Neural cell (in vitro differentiated cells): ENCODE results near the gene PTPRA. TPM values are rescaled to one million over a fixed set of nuclear protein-coding genes. Genes with fewer than 3 reads are reported as not detected.

ENCODE experiments used
- H2AFZ ChIP-seq: fragments of 200-600, 300-800 bp; sonication (generic), shearing (Covaris generic); 2 replicates; pipeline ENCODE4 v1.6.0; 2014; ENCODE audit warnings: low read depth, mild to moderate bottlenecking, antibody characterized with exemption, low read length, moderate library complexity
- H3F3A ChIP-seq: fragments of 200-600 bp; shearing (Covaris generic); 2 replicates; pipeline ENCODE4 v1.6.1; 2016; ENCODE audit warnings: mild to moderate bottlenecking, moderate library complexity, mixed read lengths, antibody characterized with exemption, low read length; ENCODE audit not compliant: insufficient read depth, poor library complexity, severe bottlenecking
- H3K27ac ChIP-seq: fragments of 200-600, 300-800 bp; sonication (generic), shearing (Covaris generic); 2 replicates; pipeline ENCODE4 v1.5.1; 2014; ENCODE audit warnings: mild to moderate bottlenecking, low read length, moderate library complexity
- H3K27me3 ChIP-seq: fragments of 300-800, 200-600 bp; sonication (generic), shearing (Covaris generic); 2 replicates; pipeline ENCODE4 v1.6.0; 2014; ENCODE audit warnings: mild to moderate bottlenecking, low read depth, low read length, moderate library complexity; ENCODE audit not compliant: insufficient read depth
- H3K36me3 ChIP-seq: fragments of 300-800, 200-600 bp; sonication (generic), shearing (Covaris generic); 2 replicates; pipeline ENCODE4 v1.5.1; 2014; ENCODE audit warnings: mild to moderate bottlenecking, antibody characterized with exemption, low read length, moderate library complexity; ENCODE audit not compliant: insufficient read depth
- H3K4me2 ChIP-seq: fragments of 300-800, 200-600 bp; sonication (generic), shearing (Covaris generic); 2 replicates; pipeline ENCODE4 v1.6.0; 2014; ENCODE audit warnings: mild to moderate bottlenecking, low read length
- H3K4me3 ChIP-seq: fragments of 300-800, 200-600 bp; sonication (generic), shearing (Covaris generic); 2 replicates; pipeline ENCODE4 v1.5.1; 2014; ENCODE audit warnings: mild to moderate bottlenecking, low read length, moderate library complexity
- H3K79me2 ChIP-seq: fragments of 200-600 bp; shearing (Covaris generic); replicated peaks from 2 replicates; pipeline ENCODE4 v1.6.0; 2014; ENCODE audit warnings: mild to moderate bottlenecking, low read length, moderate library complexity; ENCODE audit not compliant: insufficient read depth
- H3K9ac ChIP-seq: fragments of 300-800, 200-600 bp; sonication (generic), shearing (Covaris generic); 2 replicates; pipeline ENCODE4 v1.6.1; 2016; ENCODE audit warnings: mild to moderate bottlenecking, low read length, mixed read lengths
- H3K9me2 ChIP-seq: fragments of 200-600 bp; shearing (Covaris generic); 2 replicates; pipeline ENCODE4 v1.6.1; 2016; ENCODE audit warnings: mild to moderate bottlenecking, low read length, mixed read lengths; ENCODE audit not compliant: insufficient read depth
- H3K9me3 ChIP-seq: fragments of 200-600, 300-800 bp; sonication (generic), shearing (Covaris generic); 2 replicates; pipeline ENCODE4 v1.6.1; 2016; ENCODE audit warnings: mild to moderate bottlenecking, mixed run types, low read length, moderate library complexity, mixed read lengths
- H4K20me1 ChIP-seq: fragments of 200-600 bp; shearing (Covaris generic); 2 replicates; pipeline ENCODE4 v1.6.1; 2016; ENCODE audit warnings: mild to moderate bottlenecking, mixed run types; ENCODE audit not compliant: insufficient read depth
- EP300 ChIP-seq: fragments of 450-650 bp; conservative IDR thresholded peaks from 2 replicates; pipeline ENCODE4 v1.6.1; 2014; ENCODE audit warnings: antibody characterized with exemption, mild to moderate bottlenecking, moderate library complexity; ENCODE audit not compliant: poor library complexity, severe bottlenecking
- EZH2 ChIP-seq: fragments of 200-600, 300-800 bp; shearing (Covaris generic), sonication (generic); IDR thresholded peaks from 2 replicates; pipeline ENCODE4 v1.6.1; 2014; ENCODE audit warnings: antibody characterized with exemption, low read length, borderline replicate concordance, mild to moderate bottlenecking; ENCODE audit not compliant: insufficient read depth, poor library complexity, severe bottlenecking
- MXI1 ChIP-seq: fragments of 450-650 bp; conservative IDR thresholded peaks from 2 replicates; pipeline ENCODE4 v1.6.1; 2014; ENCODE audit warnings: antibody characterized with exemption, mild to moderate bottlenecking; ENCODE audit not compliant: poor library complexity, severe bottlenecking
- POLR2AphosphoS5 ChIP-seq: IDR thresholded peaks from 2 replicates; pipeline ENCODE4 v1.6.1; 2012
- RAD21 ChIP-seq: fragments of 450-650 bp; conservative IDR thresholded peaks from 2 replicates; pipeline ENCODE4 v1.6.1; 2014; ENCODE audit warnings: antibody characterized with exemption, mild to moderate bottlenecking, moderate library complexity
- SMC3 ChIP-seq: fragments of 450-650 bp; conservative IDR thresholded peaks from 2 replicates; pipeline ENCODE4 v1.6.1; 2014; ENCODE audit warnings: antibody characterized with exemption, mild to moderate bottlenecking, moderate library complexity; ENCODE audit not compliant: poor library complexity
- TAF1 ChIP-seq: IDR thresholded peaks from 2 replicates; pipeline ENCODE4 v1.6.1; 2012; ENCODE audit warnings: low read depth
- polyA plus RNA-seq: library from polyadenylated mRNA; depleted of rRNA; stranded (reverse); fragments of >200 nt; gene quantifications from 2 replicates; pipeline ENCODE4 v1.2.3, GENCODE V29; 2014
- TF ChIP-seq, protein P1 (sequence below): fragments of 450-650 bp; IDR thresholded peaks from 2 replicates; pipeline ENCODE4 v1.5.1; 2014; ENCODE audit warnings: antibody characterized with exemption, mild to moderate bottlenecking, moderate library complexity; ENCODE audit not compliant: poor library complexity, severe bottlenecking
- TF ChIP-seq, protein P2 (sequence below): IDR thresholded peaks from 2 replicates; pipeline ENCODE4 v1.6.1; 2012; ENCODE audit warnings: borderline replicate concordance

Gene PTPRA
- polyA plus RNA-seq, 1 donor from 2014 or later: 68.2 TPM

DNA sequence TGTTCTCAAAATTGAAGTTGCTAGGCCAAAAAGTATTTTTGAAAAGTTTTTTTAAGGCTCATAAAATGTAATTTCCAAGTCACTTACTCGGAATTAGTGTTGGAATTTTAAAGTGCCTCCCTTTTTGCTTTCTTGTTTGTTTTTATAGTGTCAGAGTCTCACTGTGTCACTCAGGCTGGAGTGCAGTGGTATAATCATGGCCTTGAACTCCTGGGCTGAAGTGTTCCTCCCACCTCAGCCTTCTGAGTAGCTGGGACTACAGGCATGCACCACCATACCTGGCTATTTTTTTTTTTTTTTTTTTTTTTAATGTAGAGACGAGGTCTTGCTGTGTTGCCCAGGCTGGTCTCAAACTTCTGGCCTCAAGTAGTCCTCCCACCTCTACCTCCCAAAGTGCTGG, 130.1 kb downstream of the PTPRA start:
- Histone ChIP-seq H3K36me3 (peaks cover 6% of the 10 kb centered on the region), H3K4me3 (no peak overlapping the region), H3K9me2 (no peaks in the 10 kb centered on the region), H2AFZ (no peak overlapping the region), H3K9me3 (no peaks in the 10 kb centered on the region), H3F3A (no peaks in the 10 kb centered on the region), H3K4me2 (no peak overlapping the region), H3K27me3 (no peaks in the 10 kb centered on the region), H3K27ac (no peak overlapping the region), H3K79me2 (no peaks in the 10 kb centered on the region), H4K20me1 (no peaks in the 10 kb centered on the region), H3K9ac (no peak overlapping the region)
- no peak for TF ChIP-seq SMC3
- TF ChIP-seq EP300: no peak
- TF ChIP-seq TAF1: no peak
- TF ChIP-seq, protein P1, sequence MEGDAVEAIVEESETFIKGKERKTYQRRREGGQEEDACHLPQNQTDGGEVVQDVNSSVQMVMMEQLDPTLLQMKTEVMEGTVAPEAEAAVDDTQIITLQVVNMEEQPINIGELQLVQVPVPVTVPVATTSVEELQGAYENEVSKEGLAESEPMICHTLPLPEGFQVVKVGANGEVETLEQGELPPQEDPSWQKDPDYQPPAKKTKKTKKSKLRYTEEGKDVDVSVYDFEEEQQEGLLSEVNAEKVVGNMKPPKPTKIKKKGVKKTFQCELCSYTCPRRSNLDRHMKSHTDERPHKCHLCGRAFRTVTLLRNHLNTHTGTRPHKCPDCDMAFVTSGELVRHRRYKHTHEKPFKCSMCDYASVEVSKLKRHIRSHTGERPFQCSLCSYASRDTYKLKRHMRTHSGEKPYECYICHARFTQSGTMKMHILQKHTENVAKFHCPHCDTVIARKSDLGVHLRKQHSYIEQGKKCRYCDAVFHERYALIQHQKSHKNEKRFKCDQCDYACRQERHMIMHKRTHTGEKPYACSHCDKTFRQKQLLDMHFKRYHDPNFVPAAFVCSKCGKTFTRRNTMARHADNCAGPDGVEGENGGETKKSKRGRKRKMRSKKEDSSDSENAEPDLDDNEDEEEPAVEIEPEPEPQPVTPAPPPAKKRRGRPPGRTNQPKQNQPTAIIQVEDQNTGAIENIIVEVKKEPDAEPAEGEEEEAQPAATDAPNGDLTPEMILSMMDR: no peak
- TF ChIP-seq POLR2AphosphoS5: no peak
- no peak for TF ChIP-seq RAD21
- TF ChIP-seq, protein P2, sequence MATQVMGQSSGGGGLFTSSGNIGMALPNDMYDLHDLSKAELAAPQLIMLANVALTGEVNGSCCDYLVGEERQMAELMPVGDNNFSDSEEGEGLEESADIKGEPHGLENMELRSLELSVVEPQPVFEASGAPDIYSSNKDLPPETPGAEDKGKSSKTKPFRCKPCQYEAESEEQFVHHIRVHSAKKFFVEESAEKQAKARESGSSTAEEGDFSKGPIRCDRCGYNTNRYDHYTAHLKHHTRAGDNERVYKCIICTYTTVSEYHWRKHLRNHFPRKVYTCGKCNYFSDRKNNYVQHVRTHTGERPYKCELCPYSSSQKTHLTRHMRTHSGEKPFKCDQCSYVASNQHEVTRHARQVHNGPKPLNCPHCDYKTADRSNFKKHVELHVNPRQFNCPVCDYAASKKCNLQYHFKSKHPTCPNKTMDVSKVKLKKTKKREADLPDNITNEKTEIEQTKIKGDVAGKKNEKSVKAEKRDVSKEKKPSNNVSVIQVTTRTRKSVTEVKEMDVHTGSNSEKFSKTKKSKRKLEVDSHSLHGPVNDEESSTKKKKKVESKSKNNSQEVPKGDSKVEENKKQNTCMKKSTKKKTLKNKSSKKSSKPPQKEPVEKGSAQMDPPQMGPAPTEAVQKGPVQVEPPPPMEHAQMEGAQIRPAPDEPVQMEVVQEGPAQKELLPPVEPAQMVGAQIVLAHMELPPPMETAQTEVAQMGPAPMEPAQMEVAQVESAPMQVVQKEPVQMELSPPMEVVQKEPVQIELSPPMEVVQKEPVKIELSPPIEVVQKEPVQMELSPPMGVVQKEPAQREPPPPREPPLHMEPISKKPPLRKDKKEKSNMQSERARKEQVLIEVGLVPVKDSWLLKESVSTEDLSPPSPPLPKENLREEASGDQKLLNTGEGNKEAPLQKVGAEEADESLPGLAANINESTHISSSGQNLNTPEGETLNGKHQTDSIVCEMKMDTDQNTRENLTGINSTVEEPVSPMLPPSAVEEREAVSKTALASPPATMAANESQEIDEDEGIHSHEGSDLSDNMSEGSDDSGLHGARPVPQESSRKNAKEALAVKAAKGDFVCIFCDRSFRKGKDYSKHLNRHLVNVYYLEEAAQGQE: no peak
- no peak for TF ChIP-seq MXI1
- TF ChIP-seq EZH2: no peak

DNA sequence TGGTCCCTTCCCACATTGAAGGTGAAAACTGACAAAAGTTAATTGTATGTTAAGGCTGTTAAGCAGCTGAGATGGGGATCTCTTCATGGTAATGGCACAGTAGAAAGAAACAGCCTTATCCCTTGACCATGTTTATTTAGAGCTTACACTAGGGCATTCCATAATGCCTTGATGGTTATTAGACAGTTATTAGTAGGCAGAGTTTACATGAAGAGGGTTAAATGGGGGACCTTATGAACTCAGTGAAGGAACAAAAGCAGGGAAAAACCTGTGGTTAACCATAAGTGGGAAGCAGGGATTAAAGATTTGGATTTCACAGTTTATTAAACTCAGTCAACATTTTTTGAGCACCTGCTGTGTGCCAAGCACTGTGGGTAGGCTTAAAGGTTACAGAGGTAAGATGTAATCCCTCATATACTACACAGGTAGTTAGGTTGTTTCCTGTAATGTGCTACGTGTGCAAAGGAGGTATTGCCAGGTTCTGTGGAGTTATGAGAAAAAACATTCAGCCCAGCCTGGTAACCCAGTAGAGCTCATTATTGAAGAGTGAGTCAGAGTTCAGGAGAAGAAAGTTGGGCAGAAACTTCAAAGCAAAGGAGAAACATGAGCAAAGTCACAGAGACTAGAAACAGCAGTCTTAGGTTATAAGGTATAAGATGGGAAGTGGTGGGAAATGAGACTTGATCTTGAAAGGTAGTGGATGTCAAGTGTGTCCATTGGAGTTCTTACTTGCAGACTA, 137.9 kb downstream of the PTPRA start:
- H3K27ac ChIP-seq: no peak overlapping the region
- H3F3A ChIP-seq: no peaks in the 10 kb centered on the region
- H3K36me3 ChIP-seq: peaks cover 12% of the 10 kb centered on the region
- no peaks in the 10 kb centered on the region for H3K9me2 ChIP-seq
- no peaks in the 10 kb centered on the region for H3K9me3 ChIP-seq
- H3K4me3 ChIP-seq: no peak overlapping the region
- no peak overlapping the region for H3K9ac ChIP-seq
- H3K79me2 ChIP-seq: no peaks in the 10 kb centered on the region
- H3K27me3 ChIP-seq: no peaks in the 10 kb centered on the region
- no peak overlapping the region for H3K4me2 ChIP-seq
- no peak overlapping the region for H2AFZ ChIP-seq
- no peaks in the 10 kb centered on the region for H4K20me1 ChIP-seq
- TF ChIP-seq, protein P1: no peak
